HepG2 (cell line): ENCODE results near the gene PSMD9. TPM values are rescaled to one million over a fixed set of nuclear protein-coding genes. Genes with fewer than 3 reads are reported as not detected.
A peak's percentile ranks its signal among the peaks of the same experiment; 100 is the strongest.

Source experiments
- HHEX ChIP-seq: IDR thresholded peaks from 2 replicates; pipeline ENCODE4 v1.6.1; 2016; ENCODE audit warnings: control low read depth
- MAZ ChIP-seq, 2 experiments: sonication (generic) in 1 of 2; formaldehyde crosslinking in 1 of 2; IDR thresholded peaks; 2 replicates each; pipeline versions ENCODE4 v1.5.0 to v1.6.1; 2012 to 2020; ENCODE audit warnings: low read depth in 2 of 2, mild to moderate bottlenecking in 2 of 2, borderline replicate concordance in 1 of 2, improper control_type of control experiment in 1 of 2, low read length in 1 of 2, missing genetic modification reagents in 1 of 2, moderate library complexity in 1 of 2
- ZNF282 ChIP-seq: fragments of 450-650 bp; IDR thresholded peaks from 2 replicates; pipeline ENCODE4 v1.6.1; 2018; ENCODE audit not compliant: partially characterized antibody
- ZNF563 ChIP-seq: sonication (generic); formaldehyde crosslinking; IDR thresholded peaks from 2 replicates; pipeline ENCODE4 v1.8.0; 2022; ENCODE audit warnings: mild to moderate bottlenecking, moderate library complexity, missing genetic modification reagents
- polyA plus RNA-seq, 8 experiments: library from polyadenylated mRNA; depleted of rRNA in 3 of 8; stranded (reverse) in 7 of 8; unstranded in 1 of 8; fragments of >200 nt; fragmentation: Illumina TruSeq in 4 of 8; extraction: Trizol in 4 of 8; gene quantifications; 2 replicates each; pipeline versions ENCODE4 v1.2.1 to v1.2.3, GENCODE V29; 2011 to 2016; ENCODE audit warnings: low read depth in 4 of 8, missing spikeins in 1 of 8, mixed read lengths in 1 of 8; ENCODE audit not compliant: insufficient read depth in 1 of 8
- total RNA-seq, 5 experiments: library from RNA; depleted of rRNA; stranded (reverse); fragments of >200 nt; fragmentation: Illumina TruSeq; extraction: Trizol; gene quantifications; 2 replicates each; pipeline ENCODE4 v1.2.3, GENCODE V29; 2016; ENCODE audit warnings: low read depth in 1 of 5
- TF ChIP-seq, protein P1 (sequence below): sonication (generic); formaldehyde crosslinking; IDR thresholded peaks from 2 replicates; pipeline ENCODE4 v1.5.1; 2020; ENCODE audit warnings: mild to moderate bottlenecking, missing genetic modification reagents, borderline replicate concordance
- TF ChIP-seq, protein P2 (sequence below), 2 experiments: fragments of 450-650 bp in 1 of 2; sonication (generic) in 1 of 2; formaldehyde crosslinking in 1 of 2; IDR thresholded peaks; 2 replicates each; pipeline versions ENCODE4 v1.6.1 to v1.8.0; 2016 to 2022; ENCODE audit warnings: antibody characterized with exemption in 1 of 2, mild to moderate bottlenecking in 1 of 2, missing genetic modification reagents in 1 of 2
- TF ChIP-seq, protein P3 (sequence below): sonication (generic); formaldehyde crosslinking; IDR thresholded peaks from 2 replicates; pipeline ENCODE4 v1.8.0; 2022; ENCODE audit warnings: mild to moderate bottlenecking, missing genetic modification reagents, moderate library complexity
- TF ChIP-seq, protein P4 (sequence below): sonication (generic); formaldehyde crosslinking; IDR thresholded peaks from 2 replicates; pipeline ENCODE4 v1.4.0; 2020; ENCODE audit warnings: missing genetic modification reagents, borderline replicate concordance

Gene PSMD9
- total and polyA plus RNA-seq, 2 of the 13 experiments (the other 11 are each of a cell fraction or from before 2014, with no cell fraction given) = 41.4 to 61.1 TPM

DNA sequence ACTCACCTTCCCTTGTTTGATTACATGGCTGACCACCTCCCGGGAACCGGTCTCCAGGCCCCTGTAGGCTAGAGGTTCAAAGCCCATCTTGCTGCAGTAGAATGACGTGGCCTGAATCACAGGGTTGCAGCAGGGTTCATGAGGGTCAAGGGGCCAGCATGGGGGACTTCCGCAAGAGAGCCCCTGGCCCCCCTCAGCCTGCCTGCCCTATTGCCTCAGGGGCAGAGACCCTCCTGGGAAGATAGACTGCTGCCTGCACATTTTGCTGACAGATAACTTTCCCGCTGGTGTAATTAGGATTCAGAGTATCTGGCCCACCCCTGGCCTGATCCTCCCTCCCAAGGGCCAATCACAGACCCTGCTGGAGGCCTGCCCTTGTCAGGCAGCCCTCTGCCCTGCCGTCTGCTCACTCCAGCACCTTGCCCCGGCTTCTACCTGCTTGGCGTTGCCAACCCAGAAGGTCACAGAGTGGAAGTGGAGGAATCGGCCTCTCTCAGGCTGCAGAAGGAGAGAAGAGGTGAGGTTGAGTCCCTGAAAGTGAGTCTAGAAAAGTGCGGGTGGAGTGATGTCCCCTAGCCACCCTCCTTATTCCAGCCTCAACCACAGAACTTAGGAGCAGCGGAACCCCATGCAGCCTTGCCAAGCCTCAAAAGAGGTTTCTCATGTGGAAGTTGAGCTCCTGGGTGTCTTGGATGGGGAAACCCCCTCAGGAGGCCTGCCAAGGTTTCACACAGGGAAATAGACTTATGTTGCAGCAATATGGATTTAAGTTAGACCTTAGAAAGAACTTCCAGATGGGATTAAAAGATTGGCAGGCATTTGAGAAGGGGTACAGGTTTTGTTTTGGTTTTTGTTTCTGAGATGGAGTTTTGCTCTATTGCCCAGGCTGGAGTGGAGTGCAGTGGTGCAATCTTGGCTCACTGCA lies 31.0 kb upstream of the PSMD9 start (continued):
- TF ChIP-seq HHEX (CRISPR knock-in tag) (no peak), ZNF563 (CRISPR knock-in tag) (no peak), ZNF282 (no peak), MAZ (IDR thresholded peaks at IDR 0.05; ENCODE audit: borderline replicate concordance, low read depth, low read length) (peak; percentile 63; the same call in 1 of the 2 replicates), MAZ (CRISPR knock-in tag; IDR thresholded peaks at IDR 0.05; ENCODE audit: low read depth) (peak; percentile 6; the same call in 1 of the 2 replicates)
- TF ChIP-seq, protein P1, sequence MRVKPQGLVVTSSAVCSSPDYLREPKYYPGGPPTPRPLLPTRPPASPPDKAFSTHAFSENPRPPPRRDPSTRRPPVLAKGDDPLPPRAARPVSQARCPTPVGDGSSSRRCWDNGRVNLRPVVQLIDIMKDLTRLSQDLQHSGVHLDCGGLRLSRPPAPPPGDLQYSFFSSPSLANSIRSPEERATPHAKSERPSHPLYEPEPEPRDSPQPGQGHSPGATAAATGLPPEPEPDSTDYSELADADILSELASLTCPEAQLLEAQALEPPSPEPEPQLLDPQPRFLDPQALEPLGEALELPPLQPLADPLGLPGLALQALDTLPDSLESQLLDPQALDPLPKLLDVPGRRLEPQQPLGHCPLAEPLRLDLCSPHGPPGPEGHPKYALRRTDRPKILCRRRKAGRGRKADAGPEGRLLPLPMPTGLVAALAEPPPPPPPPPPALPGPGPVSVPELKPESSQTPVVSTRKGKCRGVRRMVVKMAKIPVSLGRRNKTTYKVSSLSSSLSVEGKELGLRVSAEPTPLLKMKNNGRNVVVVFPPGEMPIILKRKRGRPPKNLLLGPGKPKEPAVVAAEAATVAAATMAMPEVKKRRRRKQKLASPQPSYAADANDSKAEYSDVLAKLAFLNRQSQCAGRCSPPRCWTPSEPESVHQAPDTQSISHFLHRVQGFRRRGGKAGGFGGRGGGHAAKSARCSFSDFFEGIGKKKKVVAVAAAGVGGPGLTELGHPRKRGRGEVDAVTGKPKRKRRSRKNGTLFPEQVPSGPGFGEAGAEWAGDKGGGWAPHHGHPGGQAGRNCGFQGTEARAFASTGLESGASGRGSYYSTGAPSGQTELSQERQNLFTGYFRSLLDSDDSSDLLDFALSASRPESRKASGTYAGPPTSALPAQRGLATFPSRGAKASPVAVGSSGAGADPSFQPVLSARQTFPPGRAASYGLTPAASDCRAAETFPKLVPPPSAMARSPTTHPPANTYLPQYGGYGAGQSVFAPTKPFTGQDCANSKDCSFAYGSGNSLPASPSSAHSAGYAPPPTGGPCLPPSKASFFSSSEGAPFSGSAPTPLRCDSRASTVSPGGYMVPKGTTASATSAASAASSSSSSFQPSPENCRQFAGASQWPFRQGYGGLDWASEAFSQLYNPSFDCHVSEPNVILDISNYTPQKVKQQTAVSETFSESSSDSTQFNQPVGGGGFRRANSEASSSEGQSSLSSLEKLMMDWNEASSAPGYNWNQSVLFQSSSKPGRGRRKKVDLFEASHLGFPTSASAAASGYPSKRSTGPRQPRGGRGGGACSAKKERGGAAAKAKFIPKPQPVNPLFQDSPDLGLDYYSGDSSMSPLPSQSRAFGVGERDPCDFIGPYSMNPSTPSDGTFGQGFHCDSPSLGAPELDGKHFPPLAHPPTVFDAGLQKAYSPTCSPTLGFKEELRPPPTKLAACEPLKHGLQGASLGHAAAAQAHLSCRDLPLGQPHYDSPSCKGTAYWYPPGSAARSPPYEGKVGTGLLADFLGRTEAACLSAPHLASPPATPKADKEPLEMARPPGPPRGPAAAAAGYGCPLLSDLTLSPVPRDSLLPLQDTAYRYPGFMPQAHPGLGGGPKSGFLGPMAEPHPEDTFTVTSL (CRISPR knock-in tag) = peak; percentile 77; the same call in 1 of the 2 replicates
- TF ChIP-seq, protein P2, sequence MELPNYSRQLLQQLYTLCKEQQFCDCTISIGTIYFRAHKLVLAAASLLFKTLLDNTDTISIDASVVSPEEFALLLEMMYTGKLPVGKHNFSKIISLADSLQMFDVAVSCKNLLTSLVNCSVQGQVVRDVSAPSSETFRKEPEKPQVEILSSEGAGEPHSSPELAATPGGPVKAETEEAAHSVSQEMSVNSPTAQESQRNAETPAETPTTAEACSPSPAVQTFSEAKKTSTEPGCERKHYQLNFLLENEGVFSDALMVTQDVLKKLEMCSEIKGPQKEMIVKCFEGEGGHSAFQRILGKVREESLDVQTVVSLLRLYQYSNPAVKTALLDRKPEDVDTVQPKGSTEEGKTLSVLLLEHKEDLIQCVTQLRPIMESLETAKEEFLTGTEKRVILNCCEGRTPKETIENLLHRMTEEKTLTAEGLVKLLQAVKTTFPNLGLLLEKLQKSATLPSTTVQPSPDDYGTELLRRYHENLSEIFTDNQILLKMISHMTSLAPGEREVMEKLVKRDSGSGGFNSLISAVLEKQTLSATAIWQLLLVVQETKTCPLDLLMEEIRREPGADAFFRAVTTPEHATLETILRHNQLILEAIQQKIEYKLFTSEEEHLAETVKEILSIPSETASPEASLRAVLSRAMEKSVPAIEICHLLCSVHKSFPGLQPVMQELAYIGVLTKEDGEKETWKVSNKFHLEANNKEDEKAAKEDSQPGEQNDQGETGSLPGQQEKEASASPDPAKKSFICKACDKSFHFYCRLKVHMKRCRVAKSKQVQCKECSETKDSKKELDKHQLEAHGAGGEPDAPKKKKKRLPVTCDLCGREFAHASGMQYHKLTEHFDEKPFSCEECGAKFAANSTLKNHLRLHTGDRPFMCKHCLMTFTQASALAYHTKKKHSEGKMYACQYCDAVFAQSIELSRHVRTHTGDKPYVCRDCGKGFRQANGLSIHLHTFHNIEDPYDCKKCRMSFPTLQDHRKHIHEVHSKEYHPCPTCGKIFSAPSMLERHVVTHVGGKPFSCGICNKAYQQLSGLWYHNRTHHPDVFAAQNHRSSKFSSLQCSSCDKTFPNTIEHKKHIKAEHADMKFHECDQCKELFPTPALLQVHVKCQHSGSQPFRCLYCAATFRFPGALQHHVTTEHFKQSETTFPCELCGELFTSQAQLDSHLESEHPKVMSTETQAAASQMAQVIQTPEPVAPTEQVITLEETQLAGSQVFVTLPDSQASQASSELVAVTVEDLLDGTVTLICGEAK (IDR thresholded peaks at IDR 0.05) = no peak
- TF ChIP-seq, protein P2 (CRISPR knock-in tag; IDR thresholded peaks at IDR 0.05) = no peak
- TF ChIP-seq, protein P3, sequence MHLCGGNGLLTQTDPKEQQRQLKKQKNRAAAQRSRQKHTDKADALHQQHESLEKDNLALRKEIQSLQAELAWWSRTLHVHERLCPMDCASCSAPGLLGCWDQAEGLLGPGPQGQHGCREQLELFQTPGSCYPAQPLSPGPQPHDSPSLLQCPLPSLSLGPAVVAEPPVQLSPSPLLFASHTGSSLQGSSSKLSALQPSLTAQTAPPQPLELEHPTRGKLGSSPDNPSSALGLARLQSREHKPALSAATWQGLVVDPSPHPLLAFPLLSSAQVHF (CRISPR knock-in tag) = no peak
- TF ChIP-seq, protein P4, sequence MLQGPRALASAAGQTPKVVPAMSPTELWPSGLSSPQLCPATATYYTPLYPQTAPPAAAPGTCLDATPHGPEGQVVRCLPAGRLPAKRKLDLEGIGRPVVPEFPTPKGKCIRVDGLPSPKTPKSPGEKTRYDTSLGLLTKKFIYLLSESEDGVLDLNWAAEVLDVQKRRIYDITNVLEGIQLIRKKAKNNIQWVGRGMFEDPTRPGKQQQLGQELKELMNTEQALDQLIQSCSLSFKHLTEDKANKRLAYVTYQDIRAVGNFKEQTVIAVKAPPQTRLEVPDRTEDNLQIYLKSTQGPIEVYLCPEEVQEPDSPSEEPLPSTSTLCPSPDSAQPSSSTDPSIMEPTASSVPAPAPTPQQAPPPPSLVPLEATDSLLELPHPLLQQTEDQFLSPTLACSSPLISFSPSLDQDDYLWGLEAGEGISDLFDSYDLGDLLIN = 0 out of 2 replicates have a peak, but pooled peaks have one; percentile 22
